ENCODE measurements around the gene SSC5D. TPM values are rescaled to one million over a fixed set of nuclear protein-coding genes. Genes with fewer than 3 reads are reported as not detected.

The SSC5D gene
- total and polyA plus RNA-seq, 10 of the 15 experiments (the other 5 are each of a cell fraction or from before 2014, with no cell fraction given): 0.03 to 0.13 (median 0.05) TPM; not detected in 4

GRCh38 chr19:55461259-55461973, 26.8 kb upstream of the SSC5D start, which contains the start of gene ISOC2 (continued):
- no peak for TF ChIP-seq TBL1XR1 (IDR thresholded peaks at IDR 0.05; ENCODE audit: low read depth, low read length)
- TF ChIP-seq E2F8 (IDR thresholded peaks at IDR 0.05; ENCODE audit: low read depth, partially characterized antibody): no peak
- peak; percentile 99 for TF ChIP-seq SMARCA5 (IDR thresholded peaks at IDR 0.05)
- no peak for TF ChIP-seq CEBPB (IDR thresholded peaks at IDR 0.05; ENCODE audit: borderline replicate concordance in 1 of 2, low read depth in 2 of 2, low read length in 2 of 2)
- TF ChIP-seq E4F1 (IDR thresholded peaks at IDR 0.05; ENCODE audit: borderline replicate concordance, partially characterized antibody): peak; percentile 13
- no peak for TF ChIP-seq POU2F2 (IDR thresholded peaks at IDR 0.05; ENCODE audit: borderline replicate concordance, low read depth, low read length)
- no peak for TF ChIP-seq SIX5 (IDR thresholded peaks at IDR 0.05; ENCODE audit: low read depth, low read length, severe bottlenecking)
- TF ChIP-seq RELA (IDR thresholded peaks at IDR 0.05; ENCODE audit: borderline replicate concordance, partially characterized antibody): peak; percentile 49
- no peak for TF ChIP-seq ZBED1 (IDR thresholded peaks at IDR 0.05; ENCODE audit: borderline replicate concordance)

Measured in GM12878 (cell line).